Activated CD8-positive, alpha-beta memory T cell treated with anti-CD3 and anti-CD28 coated beads, Interleukin-2, amount 10 ng/mL, durations not matched to agents 7 days and 5 days (primary cell): ENCODE results near the gene QRICH2. TPM values are rescaled to one million over a fixed set of nuclear protein-coding genes. Genes with fewer than 3 reads are reported as not detected.
"Not testable (repeated sequence)": the region's sequence is repeated elsewhere in the genome, so short reads cannot be mapped to it uniquely, and the experiment has no call there.

Source experiments
- ATAC-seq: fragments of 150-1000 bp; cut with Tn5 transposase; one replicate; pipeline ENCODE4 v1.10.0; 2021; ENCODE audit warnings: moderate library complexity
- CTCF ChIA-PET: fragments of 350-600 bp; sonication (Branson Sonifier 250); formaldehyde crosslinking; loops from one replicate; lab custom pipeline; 2021; ENCODE audit warnings: antibody characterized with exemption; lab: Charles Lee
- DNase-seq: peaks from one replicate; pipeline ENCODE4 v3.0.0-alpha.2; 2020
- H3K27ac Mint-ChIP-seq: one replicate; pipeline ENCODE4 v1.8.0; 2021; ENCODE audit warnings: mild to moderate bottlenecking, mixed read lengths
- H3K27me3 Mint-ChIP-seq: one replicate; pipeline ENCODE4 v1.8.0; 2021; ENCODE audit warnings: mixed read lengths
- H3K36me3 Mint-ChIP-seq: one replicate; pipeline ENCODE4 v1.8.0; 2021; ENCODE audit warnings: mild to moderate bottlenecking, mixed read lengths
- H3K4me1 Mint-ChIP-seq: one replicate; pipeline ENCODE4 v1.8.0; 2021; ENCODE audit warnings: mixed read lengths
- H3K4me3 Mint-ChIP-seq: one replicate; pipeline ENCODE4 v1.8.0; 2021; ENCODE audit warnings: mild to moderate bottlenecking, moderate library complexity, mixed read lengths
- H3K9me3 Mint-ChIP-seq: one replicate; pipeline ENCODE4 v1.8.0; 2022; ENCODE audit warnings: low read depth, mixed read lengths
- total RNA-seq, 2 experiments: library from RNA; stranded (reverse); gene quantifications; one replicate each; pipeline ENCODE4 v1.2.3, GENCODE V29; 2021

The QRICH2 gene
- total RNA-seq, 2 experiments from 2014 or later: 3.8 to 5.8 TPM

- H3K4me1 Mint-ChIP-seq: peaks cover 65% of the 10 kb centered on the region
- ATAC-seq (no peak), DNase-seq (no peak)
- peak overlapping the region; percentile 67 for H3K27ac Mint-ChIP-seq
- CTCF ChIA-PET: interaction anchor here (0.8 to 1.9 kb wide), 6 partner anchors 8 to 133 kb away, joined by 3 to 6 read pairs (median 4); no protein-coding TSS in a partner anchor
- H3K4me3 Mint-ChIP-seq: no peak overlapping the region
- H3K36me3 Mint-ChIP-seq: peaks cover 14% of the 10 kb centered on the region
- H3K9me3 Mint-ChIP-seq: peaks cover 2% of the 10 kb centered on the region
- no peaks in the 10 kb centered on the region for H3K27me3 Mint-ChIP-seq
These were observed 54.2 kb downstream of the QRICH2 start for GRCh38 chr17:76253841-76254240.

- H3K36me3 Mint-ChIP-seq: peaks cover 14% of the 10 kb centered on the region
- H3K27ac Mint-ChIP-seq: peak overlapping the region; percentile 98
- ATAC-seq, H3K9me3 Mint-ChIP-seq, DNase-seq, H3K27me3 Mint-ChIP-seq: not testable (repeated sequence)
- H3K4me3 Mint-ChIP-seq: peak overlapping the region; percentile 67
- CTCF ChIA-PET: interaction anchor here (0.8 to 1.9 kb wide), 6 partner anchors 10 to 132 kb away, joined by 3 to 6 read pairs (median 4); no protein-coding TSS in a partner anchor
- peaks cover 69% of the 10 kb centered on the region for H3K4me1 Mint-ChIP-seq
These were observed 54.9 kb downstream of the QRICH2 start for GRCh38 chr17:76252967-76253766.

GRCh38 chr17:76252040-76252954 lies 55.8 kb downstream of the QRICH2 start:
- Mint-ChIP-seq H3K27ac (peak overlapping the region; percentile 98), H3K27me3 (no peaks in the 10 kb centered on the region), H3K36me3 (peaks cover 14% of the 10 kb centered on the region), H3K9me3 (peaks cover 2% of the 10 kb centered on the region), H3K4me1 (peaks cover 77% of the 10 kb centered on the region), H3K4me3 (peak overlapping the region; percentile 67)
- CTCF ChIA-PET: interaction anchor here (1.0 to 3.3 kb wide), 6 partner anchors 11 to 131 kb away, joined by 3 to 25 read pairs (median 4); partner anchors contain the start of gene UBALD2
- DNase-seq (peak; percentile 66), ATAC-seq (peak; percentile 68)

GRCh38 chr17:76251478-76252039 lies 56.5 kb downstream of the QRICH2 start:
- Mint-ChIP-seq H3K4me1 (peaks cover 78% of the 10 kb centered on the region), H3K27me3 (no peaks in the 10 kb centered on the region), H3K9me3 (no peaks in the 10 kb centered on the region), H3K36me3 (peaks cover 10% of the 10 kb centered on the region), H3K4me3 (no peak overlapping the region), H3K27ac (peak overlapping the region; percentile 98)
- ATAC-seq: peak; percentile 2
- DNase-seq: no peak
- CTCF ChIA-PET: interaction anchor here (1.1 to 3.3 kb wide), 5 partner anchors 11 to 130 kb away, joined by 3 to 25 read pairs (median 5); partner anchors contain the start of gene UBALD2

- no peaks in the 10 kb centered on the region for H3K27me3 Mint-ChIP-seq
- CTCF ChIA-PET: interaction anchor here (1.3 to 7.8 kb wide), 3 partner anchors 13 to 68 kb away, joined by 4 to 83 read pairs (median 25); partner anchors contain the start of gene UBALD2
- ATAC-seq (no peak), DNase-seq (no peak)
- no peaks in the 10 kb centered on the region for H3K9me3 Mint-ChIP-seq
- peaks cover 76% of the 10 kb centered on the region for H3K4me1 Mint-ChIP-seq
- H3K4me3 Mint-ChIP-seq: no peak overlapping the region
- no peak overlapping the region for H3K27ac Mint-ChIP-seq
- peaks cover 5% of the 10 kb centered on the region for H3K36me3 Mint-ChIP-seq
These were observed 57.9 kb downstream of the QRICH2 start for GRCh38 chr17:76250141-76250540.

- peaks cover 1% of the 10 kb centered on the region for H3K36me3 Mint-ChIP-seq
- CTCF ChIA-PET: interaction anchor here (0.6 to 7.8 kb wide), 9 partner anchors 10 to 68 kb away, joined by 3 to 83 read pairs (median 5); partner anchors contain the start of gene UBALD2
- H3K4me3 Mint-ChIP-seq: no peak overlapping the region
- H3K9me3 Mint-ChIP-seq: no peaks in the 10 kb centered on the region
- peak overlapping the region; percentile 71 for H3K27ac Mint-ChIP-seq
- H3K27me3 Mint-ChIP-seq: no peaks in the 10 kb centered on the region
- ATAC-seq (no peak), DNase-seq (no peak)
- H3K4me1 Mint-ChIP-seq: peaks cover 81% of the 10 kb centered on the region
These were observed 59.9 kb downstream of the QRICH2 start for GRCh38 chr17:76248013-76248782.

- CTCF ChIA-PET: interaction anchor here (0.6 to 7.8 kb wide), 12 partner anchors 9 to 1098 kb away, joined by 3 to 83 read pairs (median 16); partner anchors contain the start of gene UBALD2
- no peak for DNase-seq
- Mint-ChIP-seq H3K27ac (peak overlapping the region; percentile 90), H3K36me3 (peaks cover 1% of the 10 kb centered on the region), H3K4me1 (peaks cover 77% of the 10 kb centered on the region), H3K4me3 (no peak overlapping the region), H3K9me3 (no peaks in the 10 kb centered on the region), H3K27me3 (no peaks in the 10 kb centered on the region)
- no peak for ATAC-seq
These were observed 60.8 kb downstream of the QRICH2 start for GRCh38 chr17:76247304-76247703.

- peak; percentile 98 for ATAC-seq
- CTCF ChIA-PET: interaction anchor here (0.6 to 7.8 kb wide), 16 partner anchors 8 to 1099 kb away, joined by 3 to 83 read pairs (median 10); partner anchors contain the start of gene UBALD2
- Mint-ChIP-seq H3K27me3 (no peaks in the 10 kb centered on the region), H3K9me3 (no peaks in the 10 kb centered on the region), H3K4me3 (peak overlapping the region; percentile 50), H3K4me1 (peaks cover 73% of the 10 kb centered on the region), H3K27ac (peak overlapping the region; percentile 90), H3K36me3 (peaks cover under 1% of the 10 kb centered on the region)
- DNase-seq: peak; percentile 94
These were observed 61.7 kb downstream of the QRICH2 start for GRCh38 chr17:76246080-76247066.

GRCh38 chr17:76244721-76245120 lies 63.4 kb downstream of the QRICH2 start:
- not testable (repeated sequence) for DNase-seq, H3K9me3 Mint-ChIP-seq, ATAC-seq, H3K27me3 Mint-ChIP-seq, H3K36me3 Mint-ChIP-seq, H3K4me3 Mint-ChIP-seq
- CTCF ChIA-PET: interaction anchor here (1.0 to 7.8 kb wide), 10 partner anchors 9 to 65 kb away, joined by 3 to 83 read pairs (median 13); partner anchors contain the start of gene UBALD2
- H3K27ac Mint-ChIP-seq: peak overlapping the region; percentile 90
- H3K4me1 Mint-ChIP-seq: peaks cover 68% of the 10 kb centered on the region

GRCh38 chr17:76243826-76244679 lies 64.0 kb downstream of the QRICH2 start:
- Mint-ChIP-seq H3K36me3 (peaks cover 10% of the 10 kb centered on the region), H3K4me3 (no peak overlapping the region), H3K9me3 (no peaks in the 10 kb centered on the region), H3K27me3 (peaks cover 3% of the 10 kb centered on the region), H3K4me1 (peaks cover 68% of the 10 kb centered on the region), H3K27ac (peak overlapping the region; percentile 52)
- CTCF ChIA-PET: interaction anchor here (1.1 to 7.8 kb wide), 10 partner anchors 8 to 64 kb away, joined by 3 to 83 read pairs (median 13); partner anchors contain the start of gene UBALD2
- ATAC-seq: no peak
- peak; percentile 26 for DNase-seq
